Stomach smooth muscle (tissue), 2 donors: Measurements from ENCODE around the gene ATXN2.
"Not testable (repeated sequence)": the region's sequence is repeated elsewhere in the genome, so short reads cannot be mapped to it uniquely, and the experiment has no call there.

Source experiments
- H3K27ac ChIP-seq: one replicate; pipeline ENCODE4 v1.7.0; 2013; ENCODE audit warnings: mild to moderate bottlenecking, low read length, inconsistent platforms
- H3K27me3 ChIP-seq, 2 donors: one replicate each; pipeline ENCODE4 v1.7.0; 2013; ENCODE audit warnings: low read length in 2 of 2; ENCODE audit not compliant: insufficient read depth in 2 of 2, control insufficient read depth in 1 of 2
- H3K36me3 ChIP-seq, 2 donors: one replicate each; pipeline ENCODE4 v1.7.0; 2013; ENCODE audit warnings: low read length in 2 of 2; ENCODE audit not compliant: control insufficient read depth in 2 of 2, insufficient read depth in 2 of 2
- H3K4me1 ChIP-seq: one replicate; pipeline ENCODE4 v1.7.0; 2013; ENCODE audit warnings: low read length; ENCODE audit not compliant: control insufficient read depth, insufficient read depth
- H3K4me3 ChIP-seq, 2 donors: one replicate each; pipeline ENCODE4 v1.7.0; 2013; ENCODE audit warnings: low read length in 2 of 2
- H3K9ac ChIP-seq, 2 donors: one replicate each; pipeline ENCODE4 v1.7.0; 2013; ENCODE audit warnings: low read length in 2 of 2, mild to moderate bottlenecking in 1 of 2
- H3K9me3 ChIP-seq, 2 donors: one replicate each; pipeline ENCODE4 v1.7.0; 2013; ENCODE audit warnings: low read length in 2 of 2; ENCODE audit not compliant: control insufficient read depth in 2 of 2
- donor health status: healthy.
- donor health status: Pancreatic carcinoma.

ATXN2 gene

GRCh38 chr12:111628505-111629260 is 29.6 kb upstream of the ATXN2 start:
- Histone ChIP-seq H3K27ac (no peak overlapping the region), H3K9ac (no peak overlapping the region), H3K4me1 (no peaks in the 10 kb centered on the region), H3K4me3 (no peak overlapping the region), H3K36me3 (no peaks in the 10 kb centered on the region), H3K27me3 (no peaks in the 10 kb centered on the region), H3K9me3 (no peaks in the 10 kb centered on the region)

GRCh38 chr12:111626230-111626629 is 27.1 kb upstream of the ATXN2 start:
- H3K4me3 ChIP-seq: no peak overlapping the region
- H3K27ac ChIP-seq: no peak overlapping the region

GRCh38 chr12:111624540-111624939 is 25.4 kb upstream of the ATXN2 start:
- Histone ChIP-seq H3K9ac (no peak overlapping the region), H3K27ac (no peak overlapping the region), H3K27me3 (no peaks in the 10 kb centered on the region), H3K9me3 (no peaks in the 10 kb centered on the region), H3K36me3 (no peaks in the 10 kb centered on the region), H3K4me3 (no peak overlapping the region), H3K4me1 (no peaks in the 10 kb centered on the region)

More at GRCh38 chr12:111626230-111626629, 27.1 kb upstream of the ATXN2 start:
- H3K27me3 ChIP-seq: no peaks in the 10 kb centered on the region
- no peaks in the 10 kb centered on the region for H3K4me1 ChIP-seq
- no peaks in the 10 kb centered on the region for H3K36me3 ChIP-seq
- no peak overlapping the region for H3K9ac ChIP-seq
- H3K9me3 ChIP-seq: no peaks in the 10 kb centered on the region

- not testable (repeated sequence) for H3K36me3 ChIP-seq, H3K9ac ChIP-seq, H3K4me1 ChIP-seq
These were observed 18.7 kb upstream of the ATXN2 start for GRCh38 chr12:111617841-111618240.

GRCh38 chr12:111616177-111616623 is 17.1 kb upstream of the ATXN2 start:
- H3K4me1 ChIP-seq: no peaks in the 10 kb centered on the region
- no peak overlapping the region for H3K9ac ChIP-seq
- no peak overlapping the region for H3K27ac ChIP-seq
- no peaks in the 10 kb centered on the region for H3K27me3 ChIP-seq
- H3K36me3 ChIP-seq: no peaks in the 10 kb centered on the region
- no peaks in the 10 kb centered on the region for H3K9me3 ChIP-seq
- no peak overlapping the region for H3K4me3 ChIP-seq

More at GRCh38 chr12:111617841-111618240, 18.7 kb upstream of the ATXN2 start:
- H3K27ac ChIP-seq, H3K4me3 ChIP-seq, H3K27me3 ChIP-seq, H3K9me3 ChIP-seq: not testable (repeated sequence)

- no peaks in the 10 kb centered on the region for H3K4me1 ChIP-seq
- H3K9ac ChIP-seq: no peak overlapping the region
- no peaks in the 10 kb centered on the region for H3K27me3 ChIP-seq
- no peaks in the 10 kb centered on the region for H3K9me3 ChIP-seq
- no peak overlapping the region for H3K27ac ChIP-seq
- H3K4me3 ChIP-seq: no peak overlapping the region
- H3K36me3 ChIP-seq: no peaks in the 10 kb centered on the region
These were observed 8.1 kb upstream of the ATXN2 start for GRCh38 chr12:111607239-111607638.

GRCh38 chr12:111606767-111607230 is 7.7 kb upstream of the ATXN2 start:
- Histone ChIP-seq H3K4me1 (no peaks in the 10 kb centered on the region), H3K27me3 (no peaks in the 10 kb centered on the region), H3K4me3 (no peak overlapping the region), H3K27ac (no peak overlapping the region), H3K9ac (no peak overlapping the region), H3K9me3 (no peaks in the 10 kb centered on the region), H3K36me3 (no peaks in the 10 kb centered on the region)

- Histone ChIP-seq H3K4me3 (no peak overlapping the region), H3K27me3 (no peaks in the 10 kb centered on the region), H3K36me3 (no peaks in the 10 kb centered on the region), H3K27ac (no peak overlapping the region), H3K9ac (no peak overlapping the region), H3K9me3 (no peaks in the 10 kb centered on the region), H3K4me1 (no peaks in the 10 kb centered on the region)
These were observed 7.0 kb upstream of the ATXN2 start for GRCh38 chr12:111605911-111606766.

GRCh38 chr12:111602857-111603256 is 3.7 kb upstream of the ATXN2 start:
- not testable (repeated sequence) for H3K4me1 ChIP-seq, H3K9me3 ChIP-seq, H3K36me3 ChIP-seq, H3K9ac ChIP-seq, H3K4me3 ChIP-seq, H3K27ac ChIP-seq, H3K27me3 ChIP-seq

GRCh38 chr12:111602348-111602747 is 3.2 kb upstream of the ATXN2 start:
- Histone ChIP-seq H3K36me3 (no peaks in the 10 kb centered on the region), H3K9me3 (no peaks in the 10 kb centered on the region), H3K27me3 (no peaks in the 10 kb centered on the region), H3K4me1 (peaks cover 10% of the 10 kb centered on the region), H3K9ac (no peak overlapping the region), H3K27ac (no peak overlapping the region), H3K4me3 (no peak overlapping the region)

- H3K9me3 ChIP-seq, H3K36me3 ChIP-seq, H3K4me3 ChIP-seq, H3K27ac ChIP-seq, H3K9ac ChIP-seq, H3K27me3 ChIP-seq: not testable (repeated sequence)
- H3K4me1 ChIP-seq: peaks cover 11% of the 10 kb centered on the region
These were observed 1.9 kb upstream of the ATXN2 start for GRCh38 chr12:111600986-111601385.
